ENCODE data around the gene XPO6. TPM values are rescaled to one million over a fixed set of nuclear protein-coding genes. Genes with fewer than 3 reads are reported as not detected.

Gene XPO6
- total RNA-seq, 1 donor: 105 TPM

DNA sequence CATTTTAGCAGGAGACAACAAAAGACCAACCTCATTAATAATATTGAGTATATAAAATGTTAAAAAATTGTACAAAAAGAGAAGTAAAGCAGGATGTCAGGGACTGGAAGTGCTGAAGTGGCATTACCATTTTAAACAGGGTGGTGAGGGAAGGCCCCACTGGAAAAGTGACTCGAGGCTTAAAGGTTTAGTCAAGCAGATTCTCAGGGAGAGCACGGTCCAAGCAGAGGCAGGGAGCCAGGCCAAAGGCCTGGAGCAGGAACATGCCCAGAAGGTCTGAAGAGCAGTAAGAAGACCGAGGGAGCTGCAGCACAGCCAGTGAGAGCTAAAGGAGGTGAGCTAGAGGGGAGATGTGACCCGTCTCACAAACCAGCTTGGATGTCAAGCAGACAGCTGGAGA lies 7.6 kb downstream of the XPO6 start:
- no peak for DNase-seq (ENCODE audit: low read depth)
- TF ChIP-seq CTCF (IDR thresholded peaks at IDR 0.05; ENCODE audit: insufficient read depth, low read depth, low read length): no peak
- H3K4me3 ChIP-seq (ENCODE audit: low read depth, low read length): no peak overlapping the region

GRCh38 chr16:28202147-28202746 lies 9.5 kb downstream of the XPO6 start:
- DNase-seq (ENCODE audit: low read depth): no peak
- H3K4me3 ChIP-seq (ENCODE audit: low read depth, low read length): no peak overlapping the region
- TF ChIP-seq CTCF (IDR thresholded peaks at IDR 0.05; ENCODE audit: insufficient read depth, low read depth, low read length): peak; percentile 15

- no peak for DNase-seq (ENCODE audit: low read depth)
- TF ChIP-seq CTCF (IDR thresholded peaks at IDR 0.05; ENCODE audit: insufficient read depth, low read depth, low read length): no peak
- H3K4me3 ChIP-seq (ENCODE audit: low read depth, low read length): no peak overlapping the region
These were observed 11.1 kb downstream of the XPO6 start for GRCh38 chr16:28200661-28201060.

DNA sequence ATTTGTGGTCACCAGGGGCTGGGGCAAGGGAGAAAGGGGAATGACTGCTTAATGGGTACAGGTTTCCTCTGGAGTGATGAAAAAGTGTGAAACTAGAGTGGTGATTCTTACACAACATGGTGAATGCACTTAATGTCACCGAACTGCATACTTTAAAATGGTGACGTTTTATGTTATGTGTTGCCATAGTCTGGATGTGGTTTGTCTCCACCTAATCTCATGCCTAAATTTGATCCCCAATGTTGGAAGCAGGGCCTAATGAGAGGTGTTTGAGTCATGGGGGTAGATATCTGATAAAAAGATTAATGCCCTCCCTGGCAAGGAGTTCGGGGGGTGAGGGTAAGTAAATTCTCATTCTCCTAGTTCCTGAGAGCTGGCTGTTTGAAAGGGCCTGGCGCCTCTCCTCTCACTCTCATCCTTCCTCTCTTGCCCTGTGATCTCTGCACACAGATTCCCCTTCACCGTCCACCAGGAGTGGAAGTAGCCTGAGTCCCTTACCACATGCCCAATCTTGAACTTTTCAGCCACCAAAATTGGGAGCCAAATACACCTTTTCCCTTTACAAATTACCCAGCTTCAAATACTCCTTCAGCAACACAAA lies 15.3 kb downstream of the XPO6 start:
- no peak for TF ChIP-seq CTCF (IDR thresholded peaks at IDR 0.05; ENCODE audit: insufficient read depth, low read depth, low read length)
- DNase-seq (ENCODE audit: low read depth): peak; percentile 29

DNA sequence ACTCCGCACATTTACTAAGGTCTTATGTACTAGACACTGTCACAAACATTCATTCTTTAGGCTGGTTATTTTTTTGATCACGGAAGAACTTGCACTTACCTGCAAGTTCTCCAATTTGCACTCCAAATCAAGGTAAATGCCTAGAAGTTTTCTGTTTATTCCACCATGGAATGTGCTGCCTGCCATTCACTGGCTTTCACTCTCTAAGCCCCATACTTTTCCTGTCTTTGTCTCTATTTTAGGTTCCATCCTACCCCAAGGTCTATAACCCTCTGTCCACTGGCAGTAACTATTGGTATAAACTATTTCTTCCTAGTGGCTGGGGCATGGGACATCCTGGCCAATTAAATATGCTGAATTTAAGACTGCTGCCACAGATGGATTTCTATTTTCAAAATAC lies 15.9 kb downstream of the XPO6 start:
- no peak overlapping the region for H3K4me3 ChIP-seq (ENCODE audit: low read depth, low read length)
- DNase-seq (ENCODE audit: low read depth): no peak
- no peak for TF ChIP-seq CTCF (IDR thresholded peaks at IDR 0.05; ENCODE audit: insufficient read depth, low read depth, low read length)

More for the DNA sequence above, 15.3 kb downstream of the XPO6 start:
- H3K4me3 ChIP-seq (ENCODE audit: low read depth, low read length): no peak overlapping the region

DNA sequence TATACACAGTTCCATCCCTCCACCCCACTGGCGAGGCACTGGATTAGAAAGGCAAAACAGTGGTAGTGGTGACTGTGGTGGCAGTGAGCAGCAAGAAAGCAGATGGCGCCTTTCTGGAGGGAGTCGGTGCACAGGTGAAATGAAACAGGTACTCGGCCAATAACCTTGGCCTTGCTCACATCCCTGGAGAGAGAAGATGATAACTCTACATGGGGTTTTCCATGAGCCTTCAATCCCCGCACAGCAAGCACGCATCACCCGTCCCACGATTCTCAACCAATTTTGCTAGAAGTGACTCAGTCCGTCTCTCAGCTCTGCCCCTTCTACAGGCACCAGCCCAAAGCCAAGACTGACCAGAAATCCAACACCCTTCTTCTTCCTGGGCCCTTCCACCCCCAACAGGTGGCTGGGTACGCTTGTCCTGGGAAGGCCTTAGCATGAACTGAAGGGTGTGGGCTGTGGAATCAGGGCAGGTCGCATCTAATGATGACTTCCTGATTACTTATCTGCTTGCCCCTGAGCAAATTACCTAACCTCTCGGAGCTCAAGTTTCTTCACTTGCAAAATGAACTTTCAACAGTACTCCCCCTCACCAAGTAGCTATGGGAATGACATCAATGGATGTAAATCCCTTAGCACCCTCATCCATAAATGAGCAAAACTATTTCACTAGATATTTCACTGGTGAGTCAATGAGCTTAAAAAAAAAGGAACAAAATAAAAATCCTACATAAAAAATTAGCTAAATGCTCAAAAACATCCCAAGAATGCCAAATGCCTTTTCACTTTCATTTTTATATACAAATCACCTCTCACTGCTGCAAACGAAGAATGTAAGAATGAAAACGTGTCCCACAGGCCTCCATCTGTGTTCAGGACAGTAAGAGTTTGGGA lies 18.0 kb downstream of the XPO6 start:
- H3K4me3 ChIP-seq (ENCODE audit: low read depth, low read length): peak overlapping the region; percentile 3

More for the DNA sequence above, 18.0 kb downstream of the XPO6 start:
- no peak for TF ChIP-seq CTCF (IDR thresholded peaks at IDR 0.05; ENCODE audit: insufficient read depth, low read depth, low read length)
- DNase-seq (ENCODE audit: low read depth): peak; percentile 96

All from fibroblast of villous mesenchyme (primary cell).